ENCODE measurements around the gene MXI1.

DNA sequence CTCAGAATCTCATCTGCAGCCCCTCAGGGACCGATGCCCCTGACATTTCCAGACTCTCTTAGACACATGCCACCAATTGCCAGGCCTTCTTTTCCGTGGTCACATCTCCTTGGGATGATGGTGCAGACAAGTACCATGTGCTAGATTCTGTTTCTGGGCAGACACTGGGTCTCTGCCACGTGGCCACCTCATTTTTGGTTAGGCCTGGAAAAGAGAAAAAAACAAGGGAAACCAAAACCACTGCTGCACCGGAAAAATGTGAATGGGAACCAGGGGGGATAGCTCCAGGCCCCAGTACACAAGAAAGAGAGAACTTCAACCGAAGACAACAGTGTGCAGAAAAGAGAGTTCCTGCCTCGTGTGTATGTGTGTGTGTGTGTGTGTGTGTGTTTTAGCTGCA lies 23.0 kb upstream of the MXI1 start:
- no peak for TF ChIP-seq TARDBP (IDR thresholded peaks at IDR 0.05)
- TF ChIP-seq SP1 (IDR thresholded peaks at IDR 0.05): no peak
- no peak for TF ChIP-seq HDGF (IDR thresholded peaks at IDR 0.05; ENCODE audit: borderline replicate concordance)
- TF ChIP-seq BHLHE40 (IDR thresholded peaks at IDR 0.05; ENCODE audit: borderline replicate concordance): no peak
- TF ChIP-seq FOXM1 (IDR thresholded peaks at IDR 0.05; ENCODE audit: borderline replicate concordance): no peak
- TF ChIP-seq, protein P1, sequence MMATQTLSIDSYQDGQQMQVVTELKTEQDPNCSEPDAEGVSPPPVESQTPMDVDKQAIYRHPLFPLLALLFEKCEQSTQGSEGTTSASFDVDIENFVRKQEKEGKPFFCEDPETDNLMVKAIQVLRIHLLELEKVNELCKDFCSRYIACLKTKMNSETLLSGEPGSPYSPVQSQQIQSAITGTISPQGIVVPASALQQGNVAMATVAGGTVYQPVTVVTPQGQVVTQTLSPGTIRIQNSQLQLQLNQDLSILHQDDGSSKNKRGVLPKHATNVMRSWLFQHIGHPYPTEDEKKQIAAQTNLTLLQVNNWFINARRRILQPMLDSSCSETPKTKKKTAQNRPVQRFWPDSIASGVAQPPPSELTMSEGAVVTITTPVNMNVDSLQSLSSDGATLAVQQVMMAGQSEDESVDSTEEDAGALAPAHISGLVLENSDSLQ (IDR thresholded peaks at IDR 0.05): no peak
- TF ChIP-seq NFRKB (IDR thresholded peaks at IDR 0.05): no peak
- no peak for TF ChIP-seq CTBP1 (IDR thresholded peaks at IDR 0.05; ENCODE audit: borderline replicate concordance)
- TF ChIP-seq FOXK2 (IDR thresholded peaks at IDR 0.05): no peak
- TF ChIP-seq ELF4 (IDR thresholded peaks at IDR 0.05): no peak
- no peak for TF ChIP-seq ARNT (IDR thresholded peaks at IDR 0.05)
- TF ChIP-seq FOXA1 (IDR thresholded peaks at IDR 0.05): no peak
- no peak for TF ChIP-seq L3MBTL2 (conservative IDR thresholded peaks at IDR 0.05)
